ENCODE results near the gene NKX2-4.

GRCh38 chr20:21390768-21391167 lies 6.6 kb downstream of the NKX2-4 start:
- TF ChIP-seq CTCF (IDR thresholded peaks at IDR 0.05) (no peak), POLR2AphosphoS5 (IDR thresholded peaks at IDR 0.05) (no peak), POLR2A (IDR thresholded peaks at IDR 0.05) (no peak), EP300 (IDR thresholded peaks at IDR 0.05) (no peak)

Measured in gastroesophageal sphincter (tissue), 3 donors.